ENCODE measurements around the gene APRT. TPM values are rescaled to one million over a fixed set of nuclear protein-coding genes. Genes with fewer than 3 reads are reported as not detected.

The APRT gene
- total RNA-seq, 1 donor from 2014 or later: 116 TPM

- Mint-ChIP-seq H3K36me3 (no peaks in the 10 kb centered on the region), H3K4me1 (ENCODE audit: unreplicated experiment) (peaks cover 3% of the 10 kb centered on the region), H3K9me3 (no peaks in the 10 kb centered on the region), H3K4me3 (no peak overlapping the region), H3K27me3 (no peaks in the 10 kb centered on the region), H3K27ac (no peak overlapping the region)
- TF ChIP-seq, protein P1, sequence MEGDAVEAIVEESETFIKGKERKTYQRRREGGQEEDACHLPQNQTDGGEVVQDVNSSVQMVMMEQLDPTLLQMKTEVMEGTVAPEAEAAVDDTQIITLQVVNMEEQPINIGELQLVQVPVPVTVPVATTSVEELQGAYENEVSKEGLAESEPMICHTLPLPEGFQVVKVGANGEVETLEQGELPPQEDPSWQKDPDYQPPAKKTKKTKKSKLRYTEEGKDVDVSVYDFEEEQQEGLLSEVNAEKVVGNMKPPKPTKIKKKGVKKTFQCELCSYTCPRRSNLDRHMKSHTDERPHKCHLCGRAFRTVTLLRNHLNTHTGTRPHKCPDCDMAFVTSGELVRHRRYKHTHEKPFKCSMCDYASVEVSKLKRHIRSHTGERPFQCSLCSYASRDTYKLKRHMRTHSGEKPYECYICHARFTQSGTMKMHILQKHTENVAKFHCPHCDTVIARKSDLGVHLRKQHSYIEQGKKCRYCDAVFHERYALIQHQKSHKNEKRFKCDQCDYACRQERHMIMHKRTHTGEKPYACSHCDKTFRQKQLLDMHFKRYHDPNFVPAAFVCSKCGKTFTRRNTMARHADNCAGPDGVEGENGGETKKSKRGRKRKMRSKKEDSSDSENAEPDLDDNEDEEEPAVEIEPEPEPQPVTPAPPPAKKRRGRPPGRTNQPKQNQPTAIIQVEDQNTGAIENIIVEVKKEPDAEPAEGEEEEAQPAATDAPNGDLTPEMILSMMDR (conservative IDR thresholded peaks at IDR 0.05): no peak
- no peak for DNase-seq (ENCODE audit: extremely low spot score, unreplicated experiment)
These were observed 5.2 kb upstream of the APRT start for GRCh38 chr16:88816736-88817535.

- TF ChIP-seq, protein P1 (conservative IDR thresholded peaks at IDR 0.05): peak; percentile 79
- no peak overlapping the region for H3K4me3 Mint-ChIP-seq
These were observed 4.3 kb upstream of the APRT start for GRCh38 chr16:88815901-88816589.

GRCh38 chr16:88815227-88815626, 3.5 kb upstream of the APRT start:
- peaks cover 3% of the 10 kb centered on the region for H3K4me1 Mint-ChIP-seq (ENCODE audit: unreplicated experiment)
- no peaks in the 10 kb centered on the region for H3K9me3 Mint-ChIP-seq
- no peaks in the 10 kb centered on the region for H3K27me3 Mint-ChIP-seq
- no peak for DNase-seq (ENCODE audit: extremely low spot score, unreplicated experiment)
- no peak overlapping the region for H3K4me3 Mint-ChIP-seq
- no peak overlapping the region for H3K27ac Mint-ChIP-seq
- TF ChIP-seq, protein P1 (conservative IDR thresholded peaks at IDR 0.05): no peak
- no peaks in the 10 kb centered on the region for H3K36me3 Mint-ChIP-seq

More at GRCh38 chr16:88815901-88816589, 4.3 kb upstream of the APRT start:
- Mint-ChIP-seq H3K9me3 (no peaks in the 10 kb centered on the region), H3K27ac (no peak overlapping the region), H3K27me3 (no peaks in the 10 kb centered on the region), H3K4me1 (ENCODE audit: unreplicated experiment) (peaks cover 3% of the 10 kb centered on the region), H3K36me3 (no peaks in the 10 kb centered on the region)
- DNase-seq (ENCODE audit: extremely low spot score, unreplicated experiment): no peak

- Mint-ChIP-seq H3K27ac (no peak overlapping the region), H3K4me3 (no peak overlapping the region), H3K36me3 (no peaks in the 10 kb centered on the region)
These were observed 2.4 kb upstream of the APRT start for GRCh38 chr16:88814144-88814502.

DNA sequence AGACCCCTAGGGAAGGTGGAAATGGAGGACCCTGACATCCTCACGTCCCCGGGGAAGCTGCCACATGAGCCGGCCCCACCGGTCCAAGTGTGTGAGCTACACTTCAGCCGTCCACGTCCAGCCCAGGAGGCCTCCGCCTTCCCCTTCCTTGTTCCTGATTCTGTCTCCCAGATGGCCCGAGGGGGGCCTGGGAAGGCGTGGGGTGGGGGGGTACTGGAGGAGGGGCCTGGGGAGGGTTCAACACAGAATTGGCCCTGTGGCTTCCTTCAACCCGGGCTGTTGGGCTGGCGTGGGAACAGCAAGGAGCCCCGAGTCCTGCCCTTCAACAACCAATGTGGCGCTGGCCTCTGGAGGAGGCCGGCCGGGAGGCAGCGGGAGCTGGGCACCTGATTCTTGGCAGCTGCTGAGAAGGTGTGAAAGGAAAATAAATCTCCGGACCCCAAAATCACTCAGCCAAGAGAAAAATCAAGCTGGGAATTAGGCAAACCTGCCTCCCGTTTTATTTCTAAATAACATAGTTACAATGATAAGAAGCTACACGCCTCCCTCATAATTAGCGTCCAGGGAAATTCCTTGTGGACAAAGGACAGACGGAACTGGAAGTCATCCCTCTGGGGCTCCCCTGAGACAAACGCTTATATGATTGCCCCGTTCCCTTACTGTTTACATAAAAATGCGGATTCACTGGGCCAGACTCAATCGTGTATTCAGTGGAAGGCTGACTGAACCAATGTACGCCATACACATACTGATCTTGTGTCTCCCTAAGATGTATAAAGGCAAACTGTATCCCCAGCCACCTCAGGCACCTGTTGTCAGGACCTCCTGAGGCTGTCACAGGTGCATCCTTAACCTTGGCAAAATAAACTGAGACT, 1.8 kb upstream of the APRT start:
- no peak for DNase-seq (ENCODE audit: extremely low spot score, unreplicated experiment)
- peak overlapping the region; percentile 55 for H3K4me3 Mint-ChIP-seq
- H3K27me3 Mint-ChIP-seq: no peaks in the 10 kb centered on the region
- H3K4me1 Mint-ChIP-seq (ENCODE audit: unreplicated experiment): peaks cover 3% of the 10 kb centered on the region
- no peaks in the 10 kb centered on the region for H3K36me3 Mint-ChIP-seq
- no peak overlapping the region for H3K27ac Mint-ChIP-seq
- H3K9me3 Mint-ChIP-seq: no peaks in the 10 kb centered on the region
- TF ChIP-seq, protein P1 (conservative IDR thresholded peaks at IDR 0.05): no peak

More at GRCh38 chr16:88814144-88814502, 2.4 kb upstream of the APRT start:
- DNase-seq (ENCODE audit: extremely low spot score, unreplicated experiment): no peak
- Mint-ChIP-seq H3K4me1 (ENCODE audit: unreplicated experiment) (peaks cover 3% of the 10 kb centered on the region), H3K9me3 (no peaks in the 10 kb centered on the region), H3K27me3 (no peaks in the 10 kb centered on the region)
- TF ChIP-seq, protein P1 (conservative IDR thresholded peaks at IDR 0.05): no peak
